Ectodermal cell (in vitro differentiated cells): ENCODE data around the gene PHTF1.
"Not testable (repeated sequence)": the region's sequence is repeated elsewhere in the genome, so short reads cannot be mapped to it uniquely, and the experiment has no call there.

Source experiments
- H3K27ac ChIP-seq: 2 replicates; pipeline ENCODE4 v1.7.0; 2013; ENCODE audit warnings: mild to moderate bottlenecking, low read depth, low read length; ENCODE audit not compliant: insufficient read depth, poor library complexity, severe bottlenecking
- H3K27me3 ChIP-seq: 2 replicates; pipeline ENCODE4 v1.7.0; 2013; ENCODE audit warnings: mild to moderate bottlenecking, low read length; ENCODE audit not compliant: insufficient read depth, control insufficient read depth, poor library complexity, severe bottlenecking
- H3K36me3 ChIP-seq: one replicate; pipeline ENCODE4 v1.7.0; 2013; ENCODE audit warnings: low read length; ENCODE audit not compliant: control insufficient read depth, insufficient read depth
- H3K4me1 ChIP-seq: one replicate; pipeline ENCODE4 v1.7.0; 2013; ENCODE audit warnings: low read length; ENCODE audit not compliant: control insufficient read depth, insufficient read depth
- H3K4me3 ChIP-seq: 2 replicates; pipeline ENCODE4 v1.7.0; 2013; ENCODE audit warnings: low read depth, low read length, control low read depth; ENCODE audit not compliant: insufficient read depth
- H3K9me3 ChIP-seq: 2 replicates; pipeline ENCODE4 v1.7.0; 2013; ENCODE audit warnings: mild to moderate bottlenecking, low read length, moderate library complexity; ENCODE audit not compliant: control insufficient read depth
- WGBS, 2 experiments: methylation state at CpG; one replicate each; pipeline ENCODE4 v1.1.7; 2013; ENCODE audit warnings: missing lambda C conversion rate in 2 of 2; 5-methylcytosine and 5-hydroxymethylcytosine counted together

The PHTF1 gene

GRCh38 chr1:113756461-113756860 is 2.8 kb downstream of the PHTF1 start:
- Histone ChIP-seq H3K27me3 (no peaks in the 10 kb centered on the region), H3K27ac (no peak overlapping the region), H3K36me3 (peaks cover 11% of the 10 kb centered on the region), H3K9me3 (no peaks in the 10 kb centered on the region), H3K4me1 (peaks cover 19% of the 10 kb centered on the region), H3K4me3 (peak overlapping the region; percentile 13)
- 91 to 100% methylated on average over 1 of the region's 1 CpG for WGBS, 2 experiments

- H3K4me1 ChIP-seq: peaks cover 12% of the 10 kb centered on the region
- not testable (repeated sequence) for H3K27me3 ChIP-seq, H3K9me3 ChIP-seq, H3K4me3 ChIP-seq, H3K27ac ChIP-seq
- peaks cover 16% of the 10 kb centered on the region for H3K36me3 ChIP-seq
- WGBS, 2 experiments: 89 to 93% methylated on average over 6 of the region's 6 CpGs
These were observed 6.0 kb downstream of the PHTF1 start for GRCh38 chr1:113753333-113753732.

GRCh38 chr1:113751516-113751915 is 7.8 kb downstream of the PHTF1 start:
- WGBS, 2 experiments: 100% methylated on average over 1 of the region's 1 CpG; no CpG with 5 or more reads in 1 of the 2 experiments
- no peak overlapping the region for H3K27ac ChIP-seq
- peaks cover 10% of the 10 kb centered on the region for H3K4me1 ChIP-seq
- no peaks in the 10 kb centered on the region for H3K9me3 ChIP-seq
- H3K27me3 ChIP-seq: no peaks in the 10 kb centered on the region
- no peak overlapping the region for H3K4me3 ChIP-seq
- H3K36me3 ChIP-seq: peaks cover 26% of the 10 kb centered on the region

- Histone ChIP-seq H3K27me3 (no peaks in the 10 kb centered on the region), H3K27ac (no peak overlapping the region), H3K4me1 (peaks cover 6% of the 10 kb centered on the region), H3K9me3 (no peaks in the 10 kb centered on the region), H3K36me3 (peaks cover 28% of the 10 kb centered on the region), H3K4me3 (no peak overlapping the region)
These were observed 8.2 kb downstream of the PHTF1 start for GRCh38 chr1:113751114-113751513.

- WGBS, 2 experiments: 97 to 100% methylated on average over 3 of the region's 3 CpGs
- Histone ChIP-seq H3K27ac (no peak overlapping the region), H3K4me3 (no peak overlapping the region), H3K27me3 (no peaks in the 10 kb centered on the region), H3K36me3 (peaks cover 29% of the 10 kb centered on the region), H3K4me1 (no peaks in the 10 kb centered on the region), H3K9me3 (no peaks in the 10 kb centered on the region)
These were observed 9.9 kb downstream of the PHTF1 start for GRCh38 chr1:113749402-113749801.

- peaks cover 21% of the 10 kb centered on the region for H3K36me3 ChIP-seq
- no peaks in the 10 kb centered on the region for H3K27me3 ChIP-seq
- H3K27ac ChIP-seq: no peak overlapping the region
- H3K4me3 ChIP-seq: no peak overlapping the region
- 83 to 95% methylated on average over 1 of the region's 1 CpG for WGBS, 2 experiments
- H3K9me3 ChIP-seq: no peaks in the 10 kb centered on the region
- no peaks in the 10 kb centered on the region for H3K4me1 ChIP-seq
These were observed 11.9 kb downstream of the PHTF1 start for GRCh38 chr1:113747376-113747775.

GRCh38 chr1:113745425-113745824 is 13.9 kb downstream of the PHTF1 start:
- WGBS, 2 experiments: 86 to 90% methylated on average over 3 of the region's 3 CpGs
- H3K9me3 ChIP-seq: no peaks in the 10 kb centered on the region
- no peaks in the 10 kb centered on the region for H3K27me3 ChIP-seq
- no peaks in the 10 kb centered on the region for H3K4me1 ChIP-seq
- no peak overlapping the region for H3K4me3 ChIP-seq
- peaks cover 21% of the 10 kb centered on the region for H3K36me3 ChIP-seq
- H3K27ac ChIP-seq: no peak overlapping the region

GRCh38 chr1:113744114-113744513 is 15.2 kb downstream of the PHTF1 start:
- Histone ChIP-seq H3K9me3 (no peaks in the 10 kb centered on the region), H3K4me3 (no peak overlapping the region)
- WGBS, 2 experiments: 85 to 92% methylated on average over 1 of the region's 1 CpG

GRCh38 chr1:113742515-113742914 is 16.8 kb downstream of the PHTF1 start:
- H3K36me3 ChIP-seq: peaks cover 19% of the 10 kb centered on the region
- WGBS, 2 experiments: 92 to 97% methylated on average over 4 to 5 of the region's 5 CpGs
- H3K4me3 ChIP-seq: no peak overlapping the region
- H3K9me3 ChIP-seq: no peaks in the 10 kb centered on the region
- no peaks in the 10 kb centered on the region for H3K4me1 ChIP-seq
- no peaks in the 10 kb centered on the region for H3K27me3 ChIP-seq
- H3K27ac ChIP-seq: no peak overlapping the region

More at GRCh38 chr1:113744114-113744513, 15.2 kb downstream of the PHTF1 start:
- Histone ChIP-seq H3K27ac (no peak overlapping the region), H3K27me3 (no peaks in the 10 kb centered on the region), H3K36me3 (peaks cover 16% of the 10 kb centered on the region), H3K4me1 (no peaks in the 10 kb centered on the region)

GRCh38 chr1:113734357-113735055 is 24.8 kb downstream of the PHTF1 start:
- no peaks in the 10 kb centered on the region for H3K27me3 ChIP-seq
- peaks cover 25% of the 10 kb centered on the region for H3K36me3 ChIP-seq
- H3K9me3 ChIP-seq: no peaks in the 10 kb centered on the region
- H3K4me1 ChIP-seq: no peaks in the 10 kb centered on the region
- H3K27ac ChIP-seq: no peak overlapping the region
- H3K4me3 ChIP-seq: no peak overlapping the region
- WGBS, 2 experiments: 89 to 94% methylated on average over 2 of the region's 2 CpGs
